GM21360 (cell line): ENCODE data around the gene TNFRSF21.
A peak's percentile ranks its signal among the peaks of the same experiment; 100 is the strongest.
"Not testable (repeated sequence)": the region's sequence is repeated elsewhere in the genome, so short reads cannot be mapped to it uniquely, and the experiment has no call there.

Experiments
- ATAC-seq: cut with Tn5 transposase; IDR thresholded peaks from one replicate; pipeline ENCODE4 v1.9.1; 2021; ENCODE audit warnings: mild to moderate bottlenecking, moderate library complexity; ENCODE audit not compliant: unreplicated experiment

The TNFRSF21 gene

GRCh38 chr6:47230579-47230978 lies 79.1 kb downstream of the TNFRSF21 start:
- ATAC-seq: no peak

DNA sequence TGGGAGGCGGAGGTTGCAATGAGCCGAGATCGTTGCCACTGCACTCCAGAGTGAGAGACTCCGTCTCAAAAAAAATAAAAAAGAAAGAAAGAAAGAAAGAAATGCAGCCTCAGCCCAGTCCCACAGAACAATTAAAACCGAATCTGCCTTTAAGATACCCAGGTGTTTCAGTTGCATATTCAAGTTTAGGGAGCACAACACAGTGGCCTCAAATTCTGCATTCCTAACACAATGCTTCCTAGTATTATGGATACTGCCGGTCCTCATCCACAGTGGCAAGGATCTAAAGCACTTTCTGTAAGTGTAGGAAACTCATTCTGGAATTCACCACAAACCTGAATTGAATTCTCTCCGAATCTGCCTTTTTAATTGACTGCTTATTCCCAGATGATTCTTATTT lies 80.5 kb downstream of the TNFRSF21 start:
- no peak for ATAC-seq

- ATAC-seq: not testable (repeated sequence)
These were observed 81.6 kb downstream of the TNFRSF21 start for GRCh38 chr6:47228093-47228492.

DNA sequence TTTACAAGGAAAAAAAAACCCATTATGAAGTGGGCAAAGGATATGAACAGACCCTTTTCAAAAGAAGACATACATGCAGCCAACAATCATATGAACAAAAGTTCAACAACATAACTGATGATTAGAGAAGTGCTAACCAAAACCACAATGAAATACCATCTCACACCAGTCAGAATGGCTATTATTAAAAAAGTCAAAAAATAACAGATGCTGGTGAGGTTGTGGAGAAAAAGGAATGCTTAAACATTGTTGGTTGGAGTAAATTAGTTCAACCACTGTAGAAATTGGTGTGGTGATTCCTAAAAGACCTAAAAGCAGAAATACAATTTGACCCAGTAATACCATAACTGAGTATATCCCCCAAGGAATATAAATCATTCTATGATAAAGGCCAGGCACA lies 86.5 kb downstream of the TNFRSF21 start:
- not testable (repeated sequence) for ATAC-seq

GRCh38 chr6:47221565-47221964 lies 88.1 kb downstream of the TNFRSF21 start:
- ATAC-seq: no peak

GRCh38 chr6:47209632-47210031 lies 100.1 kb downstream of the TNFRSF21 start:
- no peak for ATAC-seq

- ATAC-seq: no peak
These were observed 102.4 kb downstream of the TNFRSF21 start for GRCh38 chr6:47207261-47207660.

- ATAC-seq: no peak
These were observed 103.1 kb downstream of the TNFRSF21 start for GRCh38 chr6:47206626-47207025.

- ATAC-seq: no peak
These were observed 105.6 kb downstream of the TNFRSF21 start for GRCh38 chr6:47203938-47204611.

- peak; percentile 85 for ATAC-seq
These were observed 106.3 kb downstream of the TNFRSF21 start for GRCh38 chr6:47203266-47203937.

GRCh38 chr6:47202644-47203205 lies 107.0 kb downstream of the TNFRSF21 start:
- no peak for ATAC-seq

DNA sequence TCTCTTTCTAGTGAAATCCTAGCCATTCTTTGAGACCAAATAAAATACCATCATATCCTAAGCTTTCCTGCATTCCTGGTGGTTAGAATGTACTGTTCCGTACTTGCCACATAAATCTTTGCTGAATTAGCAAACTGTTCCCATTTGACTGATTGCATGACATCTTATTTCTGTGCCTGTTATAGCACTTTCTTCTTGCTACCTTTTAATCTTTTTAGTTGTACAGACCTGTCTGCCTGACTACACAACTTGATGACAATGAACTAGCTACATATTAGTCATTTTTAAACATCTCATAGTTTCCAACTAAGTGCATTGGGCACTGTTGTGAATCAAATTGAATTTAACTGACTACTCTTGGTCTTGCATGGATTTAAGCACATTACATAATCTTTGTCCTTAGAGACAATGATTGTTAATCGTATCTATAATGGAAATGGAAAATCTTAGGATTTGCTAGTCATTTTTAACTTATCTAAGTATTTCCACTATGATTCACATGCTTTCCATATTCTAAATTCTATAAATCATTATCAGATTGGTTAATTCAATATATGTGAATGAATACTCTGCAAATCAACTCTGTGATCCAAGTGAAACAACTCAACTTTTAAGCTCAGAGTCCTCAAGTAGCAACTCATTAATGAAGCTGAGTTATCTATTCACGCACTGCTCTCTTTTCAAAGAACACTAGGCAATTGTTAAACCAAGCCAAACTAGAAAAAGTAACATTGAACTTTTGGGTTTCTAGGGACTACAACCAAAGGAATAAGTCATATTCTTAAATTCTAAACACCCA lies 109.0 kb downstream of the TNFRSF21 start:
- no peak for ATAC-seq

DNA sequence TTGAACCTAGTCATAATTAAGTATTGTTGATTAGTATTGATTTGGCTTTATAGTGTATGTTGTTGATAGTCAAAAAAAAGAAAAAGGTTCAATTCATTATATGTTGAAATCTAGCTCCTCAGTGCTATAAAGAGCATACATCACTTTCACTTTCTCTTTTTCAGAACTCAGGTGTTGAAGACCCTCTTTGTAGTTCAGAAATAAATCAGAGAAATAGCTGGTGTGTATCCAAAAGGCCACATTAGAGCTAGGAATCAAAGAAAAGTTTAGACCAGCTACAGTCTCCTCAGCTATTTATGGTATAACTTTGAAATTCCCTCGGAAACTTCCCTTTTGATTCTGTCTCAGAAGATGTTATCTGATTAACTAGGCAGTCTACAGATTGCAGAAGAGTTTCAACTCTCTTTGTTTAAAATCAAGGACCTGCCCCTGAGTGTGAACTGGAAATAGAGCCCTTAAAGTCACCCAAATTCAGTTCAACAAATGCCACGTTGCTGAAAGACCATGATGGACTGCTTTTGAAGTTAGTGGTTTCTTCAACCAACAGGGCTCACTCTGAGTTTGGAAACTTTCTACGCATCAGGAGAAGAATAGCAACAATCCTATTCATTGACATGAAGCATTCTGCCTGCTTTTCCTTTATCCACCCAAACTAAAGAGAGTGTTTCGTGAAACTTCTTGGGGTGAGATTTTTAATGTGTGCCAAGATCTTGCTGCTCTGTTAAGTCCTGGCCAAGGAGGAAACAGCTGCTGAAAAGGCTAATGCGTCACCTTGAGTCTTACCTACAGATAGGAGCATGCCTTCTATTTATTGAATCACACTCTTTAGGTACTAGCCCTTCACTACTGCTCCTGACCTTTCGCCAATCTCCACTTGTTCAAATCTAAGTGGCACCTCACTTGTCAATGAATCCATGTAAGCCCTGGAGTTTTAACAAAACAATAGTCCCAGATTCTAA lies 111.7 kb downstream of the TNFRSF21 start:
- ATAC-seq: peak; percentile 63

- no peak for ATAC-seq
These were observed 113.6 kb downstream of the TNFRSF21 start for GRCh38 chr6:47196113-47196512.

DNA sequence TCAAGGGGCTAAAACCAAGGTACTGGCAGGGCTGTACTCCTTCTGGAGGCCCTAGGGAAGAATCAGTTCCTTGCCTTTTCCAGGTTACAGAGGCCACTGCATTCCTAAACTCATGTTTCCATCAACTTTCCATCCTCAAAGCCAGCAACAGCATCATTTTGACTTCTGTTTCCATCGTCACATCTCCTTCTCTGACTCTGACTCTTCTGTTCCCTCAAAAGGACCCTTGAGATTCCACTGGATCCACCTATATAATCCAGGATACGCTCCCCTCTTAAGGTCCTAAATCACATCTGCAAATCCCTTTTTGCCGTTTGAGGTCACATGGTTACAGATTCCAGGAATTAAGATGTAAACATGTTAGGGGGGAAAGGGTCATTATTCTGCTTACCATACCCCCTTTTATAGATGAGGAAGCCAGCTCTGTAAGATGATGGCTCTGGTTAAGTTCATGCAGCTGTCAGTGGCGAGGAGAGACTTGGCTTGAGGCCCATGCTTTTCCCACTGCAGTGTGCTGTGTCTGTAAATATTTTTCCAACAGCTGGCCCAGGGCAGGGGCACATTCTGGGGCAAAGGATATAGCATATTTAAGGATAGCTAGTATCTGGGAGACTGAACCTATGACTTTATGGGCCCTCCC lies 114.6 kb downstream of the TNFRSF21 start:
- ATAC-seq: no peak

DNA sequence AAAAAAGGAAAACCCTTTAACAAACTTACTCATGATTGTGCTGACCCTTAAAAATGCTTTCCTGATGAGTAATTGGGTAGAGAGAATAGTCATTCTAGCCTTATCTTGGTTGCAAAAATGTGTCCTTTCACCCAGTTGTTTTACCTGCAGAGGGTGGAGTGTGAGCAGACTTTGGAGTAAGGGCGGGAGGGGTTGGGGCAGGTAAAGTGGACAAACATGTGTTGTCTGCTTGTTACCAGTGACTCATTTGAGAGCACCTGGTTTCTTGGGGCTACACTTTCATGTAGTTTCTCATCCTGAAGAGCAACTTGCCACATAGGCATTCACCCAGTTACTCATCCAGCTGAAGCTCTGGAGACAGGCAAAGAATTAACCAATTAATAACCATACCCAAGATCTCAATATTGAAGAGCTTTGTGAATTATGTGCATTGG lies 121.1 kb downstream of the TNFRSF21 start:
- ATAC-seq: no peak

GRCh38 chr6:47187893-47188587 lies 121.7 kb downstream of the TNFRSF21 start:
- no peak for ATAC-seq

- no peak for ATAC-seq
These were observed 122.6 kb downstream of the TNFRSF21 start for GRCh38 chr6:47187113-47187512.

- ATAC-seq: no peak
These were observed 127.3 kb downstream of the TNFRSF21 start for GRCh38 chr6:47182291-47182957.
